Trophoblast cell (in vitro differentiated cells and primary cell): ENCODE data around the gene BPGM.
A peak's percentile ranks its signal among the peaks of the same experiment; 100 is the strongest.

Source experiments
- DNase-seq, 2 donors: peaks; one replicate each; pipeline ENCODE4 v3.0.0-alpha.2; 2016
- H2AFZ ChIP-seq: 2 replicates; pipeline ENCODE4 v1.6.1; 2013; ENCODE audit warnings: low read length, moderate library complexity, mild to moderate bottlenecking; ENCODE audit not compliant: insufficient read depth, poor library complexity
- H2AK5ac ChIP-seq: 2 replicates; pipeline ENCODE4 v1.6.1; 2013; ENCODE audit warnings: mild to moderate bottlenecking, low read length
- H2BK120ac ChIP-seq: 2 replicates; pipeline ENCODE4 v1.6.1; 2013; ENCODE audit warnings: low read length, mild to moderate bottlenecking, moderate library complexity; ENCODE audit not compliant: insufficient read depth, poor library complexity
- H2BK12ac ChIP-seq: 2 replicates; pipeline ENCODE4 v1.6.1; 2013; ENCODE audit warnings: mild to moderate bottlenecking, low read length, moderate library complexity
- H2BK5ac ChIP-seq: 2 replicates; pipeline ENCODE4 v1.6.1; 2013; ENCODE audit warnings: low read length, low read depth, moderate library complexity, mild to moderate bottlenecking; ENCODE audit not compliant: poor library complexity
- H3K14ac ChIP-seq: 2 replicates; pipeline ENCODE4 v1.6.1; 2013; ENCODE audit warnings: mild to moderate bottlenecking, low read length
- H3K18ac ChIP-seq: 2 replicates; pipeline ENCODE4 v1.6.1; 2013; ENCODE audit warnings: mild to moderate bottlenecking, low read length
- H3K23ac ChIP-seq: 2 replicates; pipeline ENCODE4 v1.6.1; 2013; ENCODE audit warnings: low read length
- H3K27ac ChIP-seq: 2 replicates; pipeline ENCODE4 v1.5.1; 2013; ENCODE audit warnings: low read depth, mild to moderate bottlenecking, inconsistent platforms, low read length, moderate library complexity
- H3K27me3 ChIP-seq: 2 replicates; pipeline ENCODE4 v1.6.1; 2013; ENCODE audit warnings: inconsistent platforms, mild to moderate bottlenecking, low read length, moderate library complexity; ENCODE audit not compliant: insufficient read depth
- H3K36me3 ChIP-seq, 2 experiments: 1 replicate in 1 of 2; 2 replicates in 1 of 2; pipeline ENCODE4 v1.6.1; 2013; ENCODE audit warnings: low read length in 2 of 2, mild to moderate bottlenecking in 2 of 2, moderate library complexity in 1 of 2; ENCODE audit not compliant: insufficient read depth in 2 of 2, control insufficient read depth in 1 of 2
- H3K4ac ChIP-seq: 2 replicates; pipeline ENCODE4 v1.6.1; 2013; ENCODE audit warnings: low read depth, mild to moderate bottlenecking, low read length, moderate library complexity
- H3K4me1 ChIP-seq, 2 experiments: 1 replicate in 1 of 2; 2 replicates in 1 of 2; pipeline ENCODE4 v1.6.1; 2013; ENCODE audit warnings: low read length in 2 of 2, mild to moderate bottlenecking in 2 of 2, moderate library complexity in 1 of 2; ENCODE audit not compliant: insufficient read depth in 2 of 2, control insufficient read depth in 1 of 2
- H3K4me2 ChIP-seq: 2 replicates; pipeline ENCODE4 v1.6.1; 2013; ENCODE audit warnings: inconsistent platforms, mild to moderate bottlenecking, low read length, moderate library complexity
- H3K4me3 ChIP-seq: 2 replicates; pipeline ENCODE4 v1.5.1; 2013; ENCODE audit warnings: mild to moderate bottlenecking, low read depth, low read length, inconsistent platforms
- H3K79me1 ChIP-seq: one replicate; pipeline ENCODE4 v1.6.1; 2013; ENCODE audit warnings: low read length
- H3K79me2 ChIP-seq: 2 replicates; pipeline ENCODE4 v1.6.1; 2013; ENCODE audit warnings: low read length, mild to moderate bottlenecking; ENCODE audit not compliant: control insufficient read depth, insufficient read depth, poor library complexity
- H3K9ac ChIP-seq: 2 replicates; pipeline ENCODE4 v1.6.1; 2013; ENCODE audit warnings: mild to moderate bottlenecking, low read length
- H3K9me3 ChIP-seq: 2 replicates; pipeline ENCODE4 v1.6.1; 2013; ENCODE audit warnings: low read depth, mild to moderate bottlenecking, control low read depth, inconsistent platforms, low read length; ENCODE audit not compliant: insufficient read depth
- H4K12ac ChIP-seq: 2 replicates; pipeline ENCODE4 v1.6.1; 2013; ENCODE audit warnings: low read depth, mild to moderate bottlenecking, low read length, moderate library complexity
- H4K8ac ChIP-seq: 2 replicates; pipeline ENCODE4 v1.6.1; 2013; ENCODE audit warnings: low read depth, mild to moderate bottlenecking, low read length, moderate library complexity
- H4K91ac ChIP-seq: one replicate; pipeline ENCODE4 v1.6.1; 2013; ENCODE audit warnings: low read depth, mild to moderate bottlenecking, low read length, moderate library complexity
- WGBS: extraction: QIAGEN DNeasy Blood & Tissue Kit; methylation state at CpG from one replicate; pipeline ENCODE4 v1.1.7; 2013; ENCODE audit warnings: missing lambda C conversion rate; ENCODE audit not compliant: insufficient read length, insufficient coverage; ENCODE audit errors: extremely low coverage; 5-methylcytosine and 5-hydroxymethylcytosine counted together

BPGM gene

DNA sequence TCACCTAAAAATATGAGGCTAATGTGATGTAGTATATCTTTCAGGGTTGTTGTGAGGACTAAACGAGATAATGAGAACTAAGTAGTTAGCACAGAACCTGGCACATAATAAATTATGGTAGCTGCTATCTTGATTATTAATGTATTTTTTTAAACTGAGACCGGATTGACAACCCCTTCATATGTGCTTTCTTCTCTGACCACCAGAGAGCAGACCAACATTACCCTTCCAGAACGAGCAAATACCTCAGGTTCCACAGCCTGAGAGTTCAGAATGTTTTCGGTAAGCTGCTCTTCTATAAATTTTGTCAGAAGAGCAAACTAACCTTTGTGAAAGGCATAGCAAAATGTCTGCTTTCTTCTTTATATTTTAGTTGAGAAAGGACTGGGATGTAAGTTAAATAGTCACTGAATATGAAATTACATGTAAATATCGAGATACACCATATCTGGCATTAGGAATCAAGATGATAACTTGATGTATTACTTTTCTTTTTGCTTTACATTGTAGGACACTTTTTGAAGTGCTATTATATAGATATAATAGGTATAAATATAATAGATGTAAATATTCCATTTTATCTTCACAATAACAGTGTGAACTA is 13.6 kb upstream of the BPGM start:
- Histone ChIP-seq H3K4me2 (no peak overlapping the region), H3K27ac (no peak overlapping the region), H2BK120ac (no peak overlapping the region), H2BK12ac (no peak overlapping the region), H4K91ac (no peak overlapping the region), H3K18ac (no peak overlapping the region), H4K12ac (no peak overlapping the region), H3K4ac (no peak overlapping the region), H3K4me3 (no peak overlapping the region), H3K27me3 (no peaks in the 10 kb centered on the region), H3K79me1 (no peaks in the 10 kb centered on the region), H3K23ac (no peak overlapping the region), H3K14ac (no peak overlapping the region), H3K36me3 (no peaks in the 10 kb centered on the region), H3K9me3 (no peaks in the 10 kb centered on the region), H3K9ac (no peak overlapping the region), H4K8ac (no peak overlapping the region), H3K4me1 (peaks cover 0 to 2% of the 10 kb centered on the region in 2 experiments), H3K79me2 (no peaks in the 10 kb centered on the region), H2BK5ac (no peak overlapping the region), H2AFZ (no peak overlapping the region), H2AK5ac (no peak overlapping the region)
- DNase-seq: peak; percentile 42 to 78
- no CpG with 5 or more reads among the region's 5 CpGs for WGBS

DNA sequence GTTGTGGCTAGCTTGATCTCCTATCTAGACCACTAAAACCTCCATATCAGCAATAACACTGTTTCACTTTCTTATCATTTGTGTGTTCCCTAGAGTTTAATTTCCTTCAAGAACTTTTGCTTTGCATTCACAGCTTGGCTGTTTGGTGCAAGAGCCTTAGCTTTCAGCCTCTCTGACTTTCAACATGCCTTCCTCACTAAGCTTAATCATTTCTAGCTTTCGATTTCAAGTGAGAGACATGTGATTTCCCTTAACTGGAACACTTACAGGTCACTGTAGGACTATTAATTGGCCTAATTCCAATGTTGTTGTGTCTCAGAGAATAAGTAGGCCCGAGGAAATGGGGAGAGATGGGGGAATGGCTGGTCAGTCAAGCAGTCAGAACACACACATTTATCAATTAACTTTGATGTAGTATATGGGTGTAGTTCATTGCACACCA is 10.6 kb upstream of the BPGM start:
- no peak overlapping the region for H3K4me3 ChIP-seq

DNA sequence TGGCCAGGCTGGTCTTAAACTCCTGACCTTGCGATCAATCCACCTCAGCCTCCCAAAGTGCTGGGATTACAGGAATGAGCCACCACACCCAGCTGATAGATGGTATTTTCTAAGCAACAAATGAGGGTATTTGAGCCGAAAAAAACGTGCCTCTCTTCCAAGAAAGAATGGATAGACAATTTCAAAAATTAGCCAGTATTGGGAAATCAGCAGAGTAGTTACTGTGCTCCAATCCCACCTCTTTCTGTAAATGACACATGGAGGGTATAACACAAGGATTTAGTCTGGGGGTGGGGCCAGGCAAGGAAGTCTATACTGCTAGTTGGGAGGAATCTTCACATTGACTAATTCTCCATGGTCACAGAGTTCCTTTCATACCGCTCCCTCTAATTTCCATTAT is 9.2 kb upstream of the BPGM start:
- Histone ChIP-seq H3K18ac (no peak overlapping the region), H2BK12ac (no peak overlapping the region), H2BK5ac (no peak overlapping the region), H3K36me3 (no peaks in the 10 kb centered on the region), H2AK5ac (no peak overlapping the region), H3K27me3 (no peaks in the 10 kb centered on the region), H2BK120ac (no peak overlapping the region), H3K4me1 (peaks cover 0 to 2% of the 10 kb centered on the region in 2 experiments), H3K79me2 (no peaks in the 10 kb centered on the region), H2AFZ (no peak overlapping the region), H3K27ac (no peak overlapping the region), H3K79me1 (no peaks in the 10 kb centered on the region), H3K4me3 (no peak overlapping the region), H3K4ac (no peak overlapping the region), H3K14ac (no peak overlapping the region), H3K23ac (no peak overlapping the region), H3K4me2 (no peak overlapping the region), H3K9me3 (no peaks in the 10 kb centered on the region), H4K8ac (no peak overlapping the region), H3K9ac (no peak overlapping the region), H4K91ac (no peak overlapping the region), H4K12ac (no peak overlapping the region)
- DNase-seq: peak; percentile 57 to 93
- no CpG with 5 or more reads among the region's 4 CpGs for WGBS

More for the DNA sequence above, 10.6 kb upstream of the BPGM start:
- no peak overlapping the region for H4K91ac ChIP-seq
- no peaks in the 10 kb centered on the region for H3K27me3 ChIP-seq
- no peaks in the 10 kb centered on the region for H3K79me2 ChIP-seq
- H3K27ac ChIP-seq: no peak overlapping the region
- H2BK5ac ChIP-seq: no peak overlapping the region
- no peak overlapping the region for H3K23ac ChIP-seq
- no peaks in the 10 kb centered on the region for H3K79me1 ChIP-seq
- H3K9ac ChIP-seq: no peak overlapping the region
- no peak overlapping the region for H3K4me2 ChIP-seq
- no peaks in the 10 kb centered on the region for H3K9me3 ChIP-seq
- no peak overlapping the region for H3K4ac ChIP-seq
- no peak overlapping the region for H4K12ac ChIP-seq
- no peak overlapping the region for H3K18ac ChIP-seq
- H4K8ac ChIP-seq: no peak overlapping the region
- H2BK120ac ChIP-seq: no peak overlapping the region
- no peaks in the 10 kb centered on the region for H3K36me3 ChIP-seq
- H3K4me1 ChIP-seq: peaks cover 0 to 2% of the 10 kb centered on the region in 2 experiments
- H2AK5ac ChIP-seq: no peak overlapping the region
- no peak overlapping the region for H2AFZ ChIP-seq
- H2BK12ac ChIP-seq: no peak overlapping the region
- DNase-seq: no peak
- no CpG with 5 or more reads among the region's 2 CpGs for WGBS
- H3K14ac ChIP-seq: no peak overlapping the region

DNA sequence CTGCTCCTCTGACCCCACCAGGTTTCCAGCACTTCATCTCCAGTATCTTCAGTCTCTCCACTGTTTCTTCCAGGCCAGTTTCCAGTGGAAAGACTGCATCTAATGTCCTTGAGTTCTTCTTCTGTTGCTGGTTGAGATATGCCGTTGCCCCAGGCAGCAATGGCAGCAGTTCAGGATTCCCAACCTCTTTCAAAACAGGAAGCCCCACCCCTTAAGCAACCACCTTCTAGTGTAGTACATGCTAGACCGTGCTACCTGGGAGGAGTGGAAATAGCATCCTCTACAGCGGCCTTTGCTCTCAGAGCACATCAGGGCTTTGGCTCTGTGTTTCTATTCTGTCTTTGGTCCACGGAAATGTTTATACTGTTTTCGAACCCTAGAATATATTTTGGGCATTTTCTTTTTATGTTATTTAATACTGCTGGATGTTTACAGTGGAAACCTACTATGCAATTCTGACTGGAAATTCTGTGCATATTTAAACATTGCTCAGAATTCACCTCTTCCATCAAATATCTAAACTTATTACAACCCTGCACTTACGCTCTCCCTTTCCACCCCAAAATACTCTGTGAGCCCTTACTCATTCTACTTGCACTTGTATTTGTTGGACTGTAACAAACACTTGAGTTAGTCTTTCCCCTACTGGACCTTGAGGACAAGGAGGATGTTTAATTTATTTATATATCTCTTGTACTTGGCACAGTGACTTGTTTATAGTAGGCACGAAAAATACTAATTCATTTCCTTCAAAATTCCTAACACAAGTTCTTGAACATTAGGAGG is 8.5 kb upstream of the BPGM start:
- Histone ChIP-seq H3K9ac (no peak overlapping the region), H2BK5ac (no peak overlapping the region), H3K36me3 (no peaks in the 10 kb centered on the region), H2BK120ac (no peak overlapping the region), H3K14ac (no peak overlapping the region), H4K8ac (no peak overlapping the region), H3K4me3 (no peak overlapping the region), H4K91ac (no peak overlapping the region), H3K4me2 (no peak overlapping the region), H4K12ac (no peak overlapping the region), H3K27ac (no peak overlapping the region), H3K27me3 (no peaks in the 10 kb centered on the region), H3K18ac (no peak overlapping the region), H3K4me1 (peaks cover 0 to 2% of the 10 kb centered on the region in 2 experiments), H2AK5ac (no peak overlapping the region), H3K79me1 (no peaks in the 10 kb centered on the region), H3K4ac (no peak overlapping the region), H2BK12ac (no peak overlapping the region), H3K9me3 (no peaks in the 10 kb centered on the region), H3K79me2 (no peaks in the 10 kb centered on the region), H2AFZ (no peak overlapping the region), H3K23ac (no peak overlapping the region)
- DNase-seq: peak; percentile 93 to 96
- WGBS: 100% methylated on average over 1 of the region's 7 CpGs
